ENCODE measurements around the gene CALN1.

The CALN1 gene

GRCh38 chr7:72159911-72160310 is 252.2 kb downstream of the CALN1 start:
- FAIRE-seq (no peak), DNase-seq (ENCODE audit: insufficient read length) (no peak)
- TF ChIP-seq POLR2AphosphoS5 (IDR thresholded peaks at IDR 0.05; ENCODE audit: low read depth, low read length) (no peak), POLR2A (IDR thresholded peaks at IDR 0.05; ENCODE audit: low read depth, low read length) (no peak), TAF1 (IDR thresholded peaks at IDR 0.05; ENCODE audit: borderline replicate concordance, low read depth, low read length) (no peak)

- TF ChIP-seq TAF1 (IDR thresholded peaks at IDR 0.05; ENCODE audit: borderline replicate concordance, low read depth, low read length) (no peak), POLR2A (IDR thresholded peaks at IDR 0.05; ENCODE audit: low read depth, low read length) (no peak)
- DNase-seq (ENCODE audit: insufficient read length) (no peak), FAIRE-seq (no peak)
Observed at GRCh38 chr7:72156671-72157070, 255.5 kb downstream of the CALN1 start.

- no peak for TF ChIP-seq POLR2A (IDR thresholded peaks at IDR 0.05; ENCODE audit: low read depth, low read length)
- DNase-seq (ENCODE audit: insufficient read length) (no peak), FAIRE-seq (no peak)
Observed at GRCh38 chr7:72153132-72153512, 259.0 kb downstream of the CALN1 start.

- no peak for FAIRE-seq
- no peak for DNase-seq (ENCODE audit: insufficient read length)
- TF ChIP-seq POLR2AphosphoS5 (IDR thresholded peaks at IDR 0.05; ENCODE audit: low read depth, low read length) (no peak), POLR2A (IDR thresholded peaks at IDR 0.05; ENCODE audit: low read depth, low read length) (no peak), TAF1 (IDR thresholded peaks at IDR 0.05; ENCODE audit: borderline replicate concordance, low read depth, low read length) (no peak)
Observed at GRCh38 chr7:72152161-72153131, 259.7 kb downstream of the CALN1 start.

GRCh38 chr7:72140566-72140965 is 271.6 kb downstream of the CALN1 start:
- FAIRE-seq, result no peak
- TF ChIP-seq POLR2AphosphoS5 (IDR thresholded peaks at IDR 0.05; ENCODE audit: low read depth, low read length) (no peak), POLR2A (IDR thresholded peaks at IDR 0.05; ENCODE audit: low read depth, low read length) (no peak), TAF1 (IDR thresholded peaks at IDR 0.05; ENCODE audit: borderline replicate concordance, low read depth, low read length) (no peak)

GRCh38 chr7:72127136-72127535 is 285.0 kb downstream of the CALN1 start:
- TF ChIP-seq POLR2A (IDR thresholded peaks at IDR 0.05; ENCODE audit: low read depth, low read length) (no peak), POLR2AphosphoS5 (IDR thresholded peaks at IDR 0.05; ENCODE audit: low read depth, low read length) (no peak), TAF1 (IDR thresholded peaks at IDR 0.05; ENCODE audit: borderline replicate concordance, low read depth, low read length) (no peak)
- DNase-seq (ENCODE audit: insufficient read length) (no peak), FAIRE-seq (no peak)

More at GRCh38 chr7:72140566-72140965, 271.6 kb downstream of the CALN1 start:
- DNase-seq (ENCODE audit: insufficient read length), result no peak

GRCh38 chr7:72123913-72124312 is 288.2 kb downstream of the CALN1 start:
- no peak for TF ChIP-seq POLR2AphosphoS5 (IDR thresholded peaks at IDR 0.05; ENCODE audit: low read depth, low read length)
- no peak for TF ChIP-seq POLR2A (IDR thresholded peaks at IDR 0.05; ENCODE audit: low read depth, low read length)
- no peak for TF ChIP-seq TAF1 (IDR thresholded peaks at IDR 0.05; ENCODE audit: borderline replicate concordance, low read depth, low read length)
- FAIRE-seq, result no peak
- no peak for DNase-seq (ENCODE audit: insufficient read length)

GRCh38 chr7:72118366-72118765 is 293.8 kb downstream of the CALN1 start:
- DNase-seq (ENCODE audit: insufficient read length), result no peak
- no peak for FAIRE-seq
- TF ChIP-seq POLR2AphosphoS5 (IDR thresholded peaks at IDR 0.05; ENCODE audit: low read depth, low read length) (no peak), POLR2A (IDR thresholded peaks at IDR 0.05; ENCODE audit: low read depth, low read length) (no peak), TAF1 (IDR thresholded peaks at IDR 0.05; ENCODE audit: borderline replicate concordance, low read depth, low read length) (no peak)

- TF ChIP-seq TAF1 (IDR thresholded peaks at IDR 0.05; ENCODE audit: borderline replicate concordance, low read depth, low read length), result no peak
- TF ChIP-seq POLR2AphosphoS5 (IDR thresholded peaks at IDR 0.05; ENCODE audit: low read depth, low read length), result no peak
- no peak for TF ChIP-seq POLR2A (IDR thresholded peaks at IDR 0.05; ENCODE audit: low read depth, low read length)
- DNase-seq (ENCODE audit: insufficient read length), result no peak
- FAIRE-seq, result no peak
Observed at GRCh38 chr7:72114129-72114528, 298.0 kb downstream of the CALN1 start.

- no peak for TF ChIP-seq POLR2AphosphoS5 (IDR thresholded peaks at IDR 0.05; ENCODE audit: low read depth, low read length)
- no peak for TF ChIP-seq POLR2A (IDR thresholded peaks at IDR 0.05; ENCODE audit: low read depth, low read length)
- no peak for TF ChIP-seq TAF1 (IDR thresholded peaks at IDR 0.05; ENCODE audit: borderline replicate concordance, low read depth, low read length)
- DNase-seq (ENCODE audit: insufficient read length) (no peak), FAIRE-seq (no peak)
Observed at GRCh38 chr7:72112992-72113391, 299.1 kb downstream of the CALN1 start.

- no peak for DNase-seq (ENCODE audit: insufficient read length)
- FAIRE-seq, result no peak
- no peak for TF ChIP-seq POLR2A (IDR thresholded peaks at IDR 0.05; ENCODE audit: low read depth, low read length)
- TF ChIP-seq TAF1 (IDR thresholded peaks at IDR 0.05; ENCODE audit: borderline replicate concordance, low read depth, low read length), result no peak
- no peak for TF ChIP-seq POLR2AphosphoS5 (IDR thresholded peaks at IDR 0.05; ENCODE audit: low read depth, low read length)
Observed at GRCh38 chr7:72112530-72112929, 299.6 kb downstream of the CALN1 start.

- FAIRE-seq, result no peak
- no peak for TF ChIP-seq POLR2AphosphoS5 (IDR thresholded peaks at IDR 0.05; ENCODE audit: low read depth, low read length)
- TF ChIP-seq POLR2A (IDR thresholded peaks at IDR 0.05; ENCODE audit: low read depth, low read length), result no peak
- TF ChIP-seq TAF1 (IDR thresholded peaks at IDR 0.05; ENCODE audit: borderline replicate concordance, low read depth, low read length), result no peak
Observed at GRCh38 chr7:72111086-72111485, 301.1 kb downstream of the CALN1 start.

More at GRCh38 chr7:72111086-72111485, 301.1 kb downstream of the CALN1 start:
- no peak for DNase-seq (ENCODE audit: insufficient read length)
